H1 (cell line): ENCODE measurements around the gene SLC45A1. TPM values are rescaled to one million over a fixed set of nuclear protein-coding genes. Genes with fewer than 3 reads are reported as not detected.

ENCODE experiments used
- CTBP2 ChIP-seq: IDR thresholded peaks from 2 replicates; pipeline ENCODE4 v1.7.0; 2011; ENCODE audit warnings: borderline replicate concordance, mild to moderate bottlenecking, moderate library complexity, mixed read lengths, low read length; ENCODE audit not compliant: insufficient read depth, insufficient read length
- NRF1 ChIP-seq: IDR thresholded peaks from 2 replicates; pipeline ENCODE4 v1.6.1; 2011; ENCODE audit warnings: mild to moderate bottlenecking, low read depth, low read length, improper control_type of control experiment
- POU5F1 ChIP-seq: IDR thresholded peaks from 2 replicates; pipeline ENCODE4 v1.6.1; 2011; ENCODE audit warnings: low read depth, mild to moderate bottlenecking, low read length, moderate library complexity
- polyA plus RNA-seq, 7 experiments: library from polyadenylated mRNA; depleted of rRNA in 3 of 7; stranded (reverse) in 5 of 7; unstranded in 2 of 7; fragments of >200 nt in 5 of 7; fragments of 200-250 nt in 2 of 7; gene quantifications; 1 replicate in 5 of 7; 2 replicates in 1 of 7; 4 replicates in 1 of 7; pipeline versions ENCODE4 v1.2.1 to v1.2.3, GENCODE V29; 2011 to 2013; ENCODE audit warnings: missing spikeins in 2 of 7, mixed read lengths in 2 of 7
- total RNA-seq: library from RNA; stranded (reverse); fragmentation: NEBNext Ultra II Directional; extraction: Animal tissue kit (Norgen Biotek cat#: 25700); gene quantifications from 2 replicates; pipeline ENCODE4 v1.2.1, GENCODE V29; 2021
- TF ChIP-seq, protein P1 (sequence below): IDR thresholded peaks from 2 replicates; pipeline ENCODE4 v1.6.1; 2011; ENCODE audit warnings: low read length, improper control_type of control experiment
- TF ChIP-seq, protein P2 (sequence below): IDR thresholded peaks from 2 replicates; pipeline ENCODE4 v1.6.1; 2012; ENCODE audit warnings: inconsistent platforms

The SLC45A1 gene
- total and polyA plus RNA-seq, 2 of the 8 experiments (the other 6 are each of a cell fraction or from before 2014, with no cell fraction given) = 1.0 to 1.7 TPM

DNA sequence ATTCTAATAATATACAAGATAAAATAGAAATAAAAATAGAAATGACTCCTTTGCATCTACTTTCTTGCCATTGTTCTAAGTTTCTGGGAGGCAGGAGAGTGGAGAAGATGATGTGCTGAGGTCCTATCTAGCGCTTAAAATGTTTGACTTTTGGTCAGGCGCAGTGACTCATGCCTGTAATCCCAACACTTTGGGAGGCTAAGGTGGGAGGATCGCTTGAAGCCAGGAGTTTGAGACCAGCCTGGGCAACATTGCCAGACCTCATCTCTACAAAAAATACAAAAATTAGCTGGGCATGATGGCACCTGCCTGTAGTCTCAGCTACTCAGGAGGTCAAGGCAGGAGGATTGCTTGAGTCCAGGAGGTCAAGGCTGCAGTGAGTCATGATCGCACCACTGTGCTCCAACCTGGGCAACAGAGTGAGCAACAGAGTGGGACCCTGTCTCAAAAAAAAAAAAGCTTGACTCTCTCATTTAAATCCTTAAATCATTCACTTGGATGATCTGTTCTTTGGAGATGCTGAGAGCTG, 24.2 kb upstream of the SLC45A1 start (continued):
- no peak for TF ChIP-seq CTBP2
- TF ChIP-seq POU5F1 = no peak
- TF ChIP-seq, protein P1, sequence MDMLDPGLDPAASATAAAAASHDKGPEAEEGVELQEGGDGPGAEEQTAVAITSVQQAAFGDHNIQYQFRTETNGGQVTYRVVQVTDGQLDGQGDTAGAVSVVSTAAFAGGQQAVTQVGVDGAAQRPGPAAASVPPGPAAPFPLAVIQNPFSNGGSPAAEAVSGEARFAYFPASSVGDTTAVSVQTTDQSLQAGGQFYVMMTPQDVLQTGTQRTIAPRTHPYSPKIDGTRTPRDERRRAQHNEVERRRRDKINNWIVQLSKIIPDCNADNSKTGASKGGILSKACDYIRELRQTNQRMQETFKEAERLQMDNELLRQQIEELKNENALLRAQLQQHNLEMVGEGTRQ = no peak
- TF ChIP-seq NRF1 = no peak
- TF ChIP-seq, protein P2, sequence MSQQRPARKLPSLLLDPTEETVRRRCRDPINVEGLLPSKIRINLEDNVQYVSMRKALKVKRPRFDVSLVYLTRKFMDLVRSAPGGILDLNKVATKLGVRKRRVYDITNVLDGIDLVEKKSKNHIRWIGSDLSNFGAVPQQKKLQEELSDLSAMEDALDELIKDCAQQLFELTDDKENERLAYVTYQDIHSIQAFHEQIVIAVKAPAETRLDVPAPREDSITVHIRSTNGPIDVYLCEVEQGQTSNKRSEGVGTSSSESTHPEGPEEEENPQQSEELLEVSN = no peak
